A673 (cell line): ENCODE results near the gene NEGR1. TPM values are rescaled to one million over a fixed set of nuclear protein-coding genes. Genes with fewer than 3 reads are reported as not detected.

Experiments
- BruUV-seq: library from RNA; stranded (reverse); fragments of 400-500 nt; replicated peaks from 2 replicates; lab custom pipeline; 2021; lab: Mats Ljungman, UMichigan
- CTCF ChIA-PET: fragments of 300-600 bp; sonication (Branson Sonifier 250); formaldehyde crosslinking; loops from one replicate; lab custom pipeline; 2022; ENCODE audit warnings: antibody characterized with exemption; lab: Charles Lee
- POLR2A ChIA-PET: fragments of 300-600 bp; sonication (Branson Sonifier 250); formaldehyde crosslinking; loops from one replicate; lab custom pipeline; 2022; ENCODE audit warnings: antibody characterized with exemption; ENCODE audit not compliant: low non-redundant PET; lab: Charles Lee
- DNase-seq: peaks from one replicate; pipeline ENCODE4 v3.0.0-alpha.2; 2015; ENCODE audit warnings: low spot score
- H3K27ac ChIP-seq: fragments of 200-600 bp; sonication (generic); 2 replicates; pipeline ENCODE4 v1.5.1; 2016; ENCODE audit warnings: mixed run types, low read depth, mild to moderate bottlenecking, mixed read lengths, antibody characterized with exemption, low read length; ENCODE audit not compliant: poor library complexity, severe bottlenecking
- H3K27me3 ChIP-seq: fragments of 200-600 bp; sonication (generic); replicated peaks from 2 replicates; pipeline ENCODE4 v1.6.1; 2017; ENCODE audit warnings: mixed run types, low read depth, mild to moderate bottlenecking, mixed read lengths, antibody characterized with exemption, low read length; ENCODE audit not compliant: insufficient read depth, poor library complexity
- H3K36me3 ChIP-seq: fragments of 200-600 bp; sonication (generic); 2 replicates; pipeline ENCODE4 v1.6.1; 2016; ENCODE audit warnings: mixed run types, mild to moderate bottlenecking, mixed read lengths, antibody characterized with exemption, low read length; ENCODE audit not compliant: insufficient read depth, poor library complexity, severe bottlenecking
- H3K4me1 ChIP-seq: fragments of 200-600 bp; sonication (generic); 2 replicates; pipeline ENCODE4 v1.6.1; 2017; ENCODE audit warnings: mixed run types, mild to moderate bottlenecking, mixed read lengths, antibody characterized with exemption, low read length; ENCODE audit not compliant: insufficient read depth, poor library complexity, severe bottlenecking
- H3K4me3 ChIP-seq: fragments of 200-600 bp; sonication (generic); 2 replicates; pipeline ENCODE4 v1.5.1; 2016; ENCODE audit warnings: low read depth, mixed run types, mild to moderate bottlenecking, mixed read lengths, low read length; ENCODE audit not compliant: poor library complexity, severe bottlenecking
- H3K9me3 ChIP-seq: fragments of 200-600 bp; sonication (generic); 2 replicates; pipeline ENCODE4 v1.6.1; 2016; ENCODE audit warnings: mixed run types, low read depth, mild to moderate bottlenecking, mixed read lengths, antibody characterized with exemption, low read length; ENCODE audit not compliant: poor library complexity, severe bottlenecking
- EZH2 ChIP-seq: fragments of 200-600 bp; sonication (generic); IDR thresholded peaks from 2 replicates; pipeline ENCODE4 v1.6.1; 2017; ENCODE audit warnings: borderline replicate concordance, low read depth, mild to moderate bottlenecking, mixed read lengths, antibody characterized with exemption, low read length; ENCODE audit not compliant: poor library complexity, severe bottlenecking
- intact Hi-C: fragments of 100-400 bp; cut with micrococcal nuclease; formaldehyde crosslinking; loops from one replicate; pipeline ENCODE4 v1.10.0; 2022; ENCODE audit not compliant: unreplicated experiment
- total RNA-seq: library from RNA; stranded (reverse); gene quantifications from 2 replicates; pipeline ENCODE4 v1.2.3, GENCODE V29; 2021
- TF ChIP-seq, protein P1 (sequence below): fragments of 300-800, 200-600 bp; sonication (generic); conservative IDR thresholded peaks from 2 replicates; pipeline ENCODE4 v1.5.1; 2017; ENCODE audit warnings: low read depth, mild to moderate bottlenecking, antibody characterized with exemption, low read length, moderate library complexity, mixed read lengths

NEGR1 gene
- total RNA-seq, 1 experiment from 2014 or later: 7.6 TPM

DNA sequence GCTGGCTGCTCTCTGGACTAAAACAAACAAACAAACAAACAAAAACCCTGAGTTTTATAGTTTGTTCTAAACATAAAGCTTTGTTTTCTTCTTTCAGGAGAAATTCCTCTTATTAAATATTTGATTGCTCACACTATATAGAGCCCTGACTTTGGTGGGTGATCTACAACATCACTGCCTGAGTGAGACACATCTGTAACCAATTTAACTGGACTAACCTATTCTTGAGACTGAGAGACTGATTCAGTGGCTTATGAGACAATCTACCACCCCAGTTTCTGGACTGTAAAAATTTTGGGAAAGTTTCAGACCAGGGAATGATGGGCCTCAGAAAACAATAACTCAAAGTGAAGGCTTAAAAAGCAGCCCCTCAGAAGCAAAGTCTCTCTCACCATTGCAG is 537.0 kb downstream of the NEGR1 start:
- H3K9me3 ChIP-seq: peaks cover 3% of the 10 kb centered on the region
- H3K36me3 ChIP-seq: no peaks in the 10 kb centered on the region
- intact Hi-C loops: no loop called here
- ChIA-PET POLR2A (no interaction called here), CTCF (no interaction called here)
- BruUV-seq: no TSS peak
- peaks cover 8% of the 10 kb centered on the region for H3K4me1 ChIP-seq
- H3K27me3 ChIP-seq: no peaks in the 10 kb centered on the region
- DNase-seq: no peak
- no peak overlapping the region for H3K27ac ChIP-seq
- no peak for TF ChIP-seq EZH2
- TF ChIP-seq, protein P1, sequence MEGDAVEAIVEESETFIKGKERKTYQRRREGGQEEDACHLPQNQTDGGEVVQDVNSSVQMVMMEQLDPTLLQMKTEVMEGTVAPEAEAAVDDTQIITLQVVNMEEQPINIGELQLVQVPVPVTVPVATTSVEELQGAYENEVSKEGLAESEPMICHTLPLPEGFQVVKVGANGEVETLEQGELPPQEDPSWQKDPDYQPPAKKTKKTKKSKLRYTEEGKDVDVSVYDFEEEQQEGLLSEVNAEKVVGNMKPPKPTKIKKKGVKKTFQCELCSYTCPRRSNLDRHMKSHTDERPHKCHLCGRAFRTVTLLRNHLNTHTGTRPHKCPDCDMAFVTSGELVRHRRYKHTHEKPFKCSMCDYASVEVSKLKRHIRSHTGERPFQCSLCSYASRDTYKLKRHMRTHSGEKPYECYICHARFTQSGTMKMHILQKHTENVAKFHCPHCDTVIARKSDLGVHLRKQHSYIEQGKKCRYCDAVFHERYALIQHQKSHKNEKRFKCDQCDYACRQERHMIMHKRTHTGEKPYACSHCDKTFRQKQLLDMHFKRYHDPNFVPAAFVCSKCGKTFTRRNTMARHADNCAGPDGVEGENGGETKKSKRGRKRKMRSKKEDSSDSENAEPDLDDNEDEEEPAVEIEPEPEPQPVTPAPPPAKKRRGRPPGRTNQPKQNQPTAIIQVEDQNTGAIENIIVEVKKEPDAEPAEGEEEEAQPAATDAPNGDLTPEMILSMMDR: no peak
- H3K4me3 ChIP-seq: no peak overlapping the region

DNA sequence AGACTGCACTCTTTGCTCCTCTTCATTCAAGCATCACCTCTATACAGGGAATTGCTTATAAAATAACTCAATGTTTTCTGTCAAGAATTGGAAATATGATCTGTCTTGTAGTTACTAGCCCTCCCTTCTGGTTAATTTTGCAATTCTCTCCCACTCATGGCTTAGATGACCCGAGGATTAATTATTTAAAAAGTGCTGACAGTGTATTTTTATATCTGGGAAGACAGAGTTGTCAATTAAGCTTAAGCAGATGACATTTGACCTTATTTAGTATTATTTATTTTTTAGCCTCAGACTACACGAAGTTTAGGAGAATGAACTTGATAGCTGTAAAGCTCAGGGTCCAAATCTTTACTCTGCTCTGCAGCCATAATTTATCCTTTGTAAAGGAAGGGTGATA is 538.5 kb downstream of the NEGR1 start:
- Histone ChIP-seq H3K9me3 (peaks cover 3% of the 10 kb centered on the region), H3K27me3 (no peaks in the 10 kb centered on the region), H3K4me1 (peaks cover 8% of the 10 kb centered on the region), H3K4me3 (no peak overlapping the region), H3K27ac (no peak overlapping the region), H3K36me3 (no peaks in the 10 kb centered on the region)
- DNase-seq: no peak
- TF ChIP-seq, protein P1: no peak
- TF ChIP-seq EZH2: no peak
- CTCF ChIA-PET: no interaction called here
- BruUV-seq: no TSS peak
- intact Hi-C loops: no loop called here
- POLR2A ChIA-PET: no interaction called here

DNA sequence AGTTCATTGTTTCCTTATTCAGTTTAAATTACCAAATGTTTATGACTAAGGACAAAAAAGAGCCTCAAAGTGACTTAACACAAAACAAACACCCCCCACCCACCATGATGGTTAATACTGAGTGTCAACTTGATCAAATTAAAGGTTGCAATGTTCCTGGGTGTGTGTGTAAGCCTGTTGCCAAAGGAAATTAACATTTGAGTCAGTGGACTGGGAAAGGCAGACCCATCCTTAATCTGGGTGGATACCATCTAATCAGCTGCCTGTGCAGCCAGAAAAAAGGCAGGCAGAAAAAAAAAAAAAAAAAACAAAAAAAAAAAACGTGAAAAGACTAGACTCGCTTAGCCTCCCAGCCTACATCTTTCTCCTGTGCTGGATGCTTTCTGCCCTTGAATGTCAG is 543.4 kb downstream of the NEGR1 start:
- no peaks in the 10 kb centered on the region for H3K36me3 ChIP-seq
- H3K9me3 ChIP-seq: peaks cover 3% of the 10 kb centered on the region
- peaks cover 4% of the 10 kb centered on the region for H3K4me1 ChIP-seq
- H3K27me3 ChIP-seq: no peaks in the 10 kb centered on the region
- BruUV-seq: no TSS peak
- CTCF ChIA-PET: no interaction called here
- TF ChIP-seq, protein P1: no peak
- TF ChIP-seq EZH2: no peak
- no peak overlapping the region for H3K27ac ChIP-seq
- no peak for DNase-seq
- POLR2A ChIA-PET: no interaction called here
- intact Hi-C loops: no loop called here
- no peak overlapping the region for H3K4me3 ChIP-seq
